ENCODE results near the gene PCDHB16.

Gene PCDHB16

DNA sequence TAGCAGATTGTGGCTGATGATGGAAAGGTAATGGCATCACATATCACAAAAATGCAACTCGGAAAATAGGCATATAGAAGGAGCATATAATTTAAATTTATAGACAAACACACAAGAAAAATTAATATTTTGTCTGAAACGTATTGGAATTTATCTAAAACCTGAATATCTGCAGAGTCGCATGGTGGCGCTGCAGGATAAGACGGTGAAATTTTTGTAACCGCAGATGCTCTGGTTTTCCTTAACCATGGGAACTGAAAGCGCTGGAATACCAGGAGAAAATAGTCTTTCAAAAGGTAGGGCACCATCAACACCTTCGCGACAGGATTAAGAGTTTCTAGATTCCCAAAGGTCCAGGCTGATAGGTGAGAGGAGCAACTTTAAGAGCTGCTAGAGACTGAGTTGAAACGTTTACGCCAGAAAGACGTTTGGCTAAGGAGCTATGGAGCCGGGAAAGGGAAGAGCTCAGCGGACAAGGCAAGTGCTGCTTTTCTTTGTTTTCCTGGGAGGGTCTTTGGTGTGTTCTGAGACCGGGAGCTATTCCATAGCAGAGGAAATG, 52.0 kb downstream of the PCDHB16 start:
- no peak for DNase-seq (ENCODE audit: low read depth, low spot score)

Data from activated CD4-positive, CD25-positive, alpha-beta regulatory T cell treated with anti-CD3 and anti-CD28 coated beads, Interleukin-2, amount 50 U/mL, for 16 hours (primary cell).